NCI-H1436 treated with DMSO at 0.1 percent for 48 hours (cell line): Measurements from ENCODE around the gene IQGAP1.
A peak's percentile ranks its signal among the peaks of the same experiment; 100 is the strongest.
"Not testable (repeated sequence)": the region's sequence is repeated elsewhere in the genome, so short reads cannot be mapped to it uniquely, and the experiment has no call there.

Source experiments
- DNase-seq: peaks from one replicate; lab custom pipeline; 2025; lab: John Stamatoyannopoulos, UW

IQGAP1 gene, protein sequence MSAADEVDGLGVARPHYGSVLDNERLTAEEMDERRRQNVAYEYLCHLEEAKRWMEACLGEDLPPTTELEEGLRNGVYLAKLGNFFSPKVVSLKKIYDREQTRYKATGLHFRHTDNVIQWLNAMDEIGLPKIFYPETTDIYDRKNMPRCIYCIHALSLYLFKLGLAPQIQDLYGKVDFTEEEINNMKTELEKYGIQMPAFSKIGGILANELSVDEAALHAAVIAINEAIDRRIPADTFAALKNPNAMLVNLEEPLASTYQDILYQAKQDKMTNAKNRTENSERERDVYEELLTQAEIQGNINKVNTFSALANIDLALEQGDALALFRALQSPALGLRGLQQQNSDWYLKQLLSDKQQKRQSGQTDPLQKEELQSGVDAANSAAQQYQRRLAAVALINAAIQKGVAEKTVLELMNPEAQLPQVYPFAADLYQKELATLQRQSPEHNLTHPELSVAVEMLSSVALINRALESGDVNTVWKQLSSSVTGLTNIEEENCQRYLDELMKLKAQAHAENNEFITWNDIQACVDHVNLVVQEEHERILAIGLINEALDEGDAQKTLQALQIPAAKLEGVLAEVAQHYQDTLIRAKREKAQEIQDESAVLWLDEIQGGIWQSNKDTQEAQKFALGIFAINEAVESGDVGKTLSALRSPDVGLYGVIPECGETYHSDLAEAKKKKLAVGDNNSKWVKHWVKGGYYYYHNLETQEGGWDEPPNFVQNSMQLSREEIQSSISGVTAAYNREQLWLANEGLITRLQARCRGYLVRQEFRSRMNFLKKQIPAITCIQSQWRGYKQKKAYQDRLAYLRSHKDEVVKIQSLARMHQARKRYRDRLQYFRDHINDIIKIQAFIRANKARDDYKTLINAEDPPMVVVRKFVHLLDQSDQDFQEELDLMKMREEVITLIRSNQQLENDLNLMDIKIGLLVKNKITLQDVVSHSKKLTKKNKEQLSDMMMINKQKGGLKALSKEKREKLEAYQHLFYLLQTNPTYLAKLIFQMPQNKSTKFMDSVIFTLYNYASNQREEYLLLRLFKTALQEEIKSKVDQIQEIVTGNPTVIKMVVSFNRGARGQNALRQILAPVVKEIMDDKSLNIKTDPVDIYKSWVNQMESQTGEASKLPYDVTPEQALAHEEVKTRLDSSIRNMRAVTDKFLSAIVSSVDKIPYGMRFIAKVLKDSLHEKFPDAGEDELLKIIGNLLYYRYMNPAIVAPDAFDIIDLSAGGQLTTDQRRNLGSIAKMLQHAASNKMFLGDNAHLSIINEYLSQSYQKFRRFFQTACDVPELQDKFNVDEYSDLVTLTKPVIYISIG (N-terminal part only)

DNA sequence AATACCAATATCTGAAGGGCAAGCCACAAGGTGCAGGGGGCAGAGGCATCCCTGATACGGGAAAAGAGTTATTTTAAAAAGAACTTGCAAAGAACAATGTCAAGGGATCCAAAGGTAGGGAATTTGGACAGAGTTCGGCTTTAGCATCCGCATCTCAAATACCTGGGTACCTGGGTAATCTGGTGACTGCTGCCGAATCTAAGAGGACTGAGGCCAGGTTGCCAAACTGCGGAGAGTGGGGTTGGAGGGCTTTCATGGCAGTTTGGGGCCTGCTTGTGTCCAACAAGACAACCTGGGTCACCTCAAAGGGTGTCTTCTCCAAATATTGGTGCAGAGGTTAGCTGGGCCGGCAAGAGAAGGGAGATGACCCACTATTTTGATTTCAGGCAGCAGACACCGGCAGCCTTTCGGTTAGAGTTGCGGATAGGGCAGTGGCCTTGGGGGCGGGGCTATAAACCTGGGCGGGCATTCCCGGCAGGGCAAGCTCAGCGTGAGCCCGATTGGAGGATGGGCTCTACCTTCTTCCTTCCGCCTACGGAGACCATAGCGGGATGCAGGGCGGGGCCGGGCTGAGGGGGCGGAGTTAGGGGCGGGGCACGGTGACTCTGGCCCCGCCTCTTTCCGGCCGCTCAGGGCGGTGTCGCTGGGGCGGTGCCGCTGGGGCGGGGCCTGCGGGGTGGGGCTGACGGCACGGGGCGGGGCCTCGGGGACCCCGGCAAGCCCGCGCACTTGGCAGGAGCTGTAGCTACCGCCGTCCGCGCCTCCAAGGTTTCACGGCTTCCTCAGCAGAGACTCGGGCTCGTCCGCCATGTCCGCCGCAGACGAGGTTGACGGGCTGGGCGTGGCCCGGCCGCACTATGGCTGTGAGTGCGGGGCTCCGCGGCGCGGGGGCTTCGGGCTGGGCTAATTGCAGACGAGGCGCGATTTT lies at the start of gene IQGAP1:
IQGAP1 (plus strand) TSS at position 709 of the 928 bp plus-strand sequence; CDS start at position 809, 100 bp downstream.
- DNase-seq, result peak; percentile 79

DNA sequence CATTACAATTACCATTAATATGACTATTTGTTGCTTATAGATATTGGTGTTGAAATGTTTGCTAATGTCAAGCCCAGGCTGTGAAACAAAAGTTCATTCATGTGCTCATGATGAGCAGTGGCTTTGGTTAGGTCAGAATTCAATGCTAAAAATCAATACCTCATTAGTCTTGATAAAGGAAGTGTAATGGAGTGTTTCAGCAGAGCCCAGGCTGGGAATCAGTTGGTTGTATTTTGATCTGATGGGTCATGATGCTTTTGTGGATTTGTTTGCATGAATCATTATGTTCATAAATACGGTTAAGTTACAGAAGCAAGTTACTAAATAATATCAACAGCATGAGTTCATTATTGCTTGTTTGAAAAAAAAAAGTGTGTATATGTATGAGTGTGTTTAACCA lies 49.5 kb upstream of the IQGAP1 start:
- DNase-seq, result no peak

DNA sequence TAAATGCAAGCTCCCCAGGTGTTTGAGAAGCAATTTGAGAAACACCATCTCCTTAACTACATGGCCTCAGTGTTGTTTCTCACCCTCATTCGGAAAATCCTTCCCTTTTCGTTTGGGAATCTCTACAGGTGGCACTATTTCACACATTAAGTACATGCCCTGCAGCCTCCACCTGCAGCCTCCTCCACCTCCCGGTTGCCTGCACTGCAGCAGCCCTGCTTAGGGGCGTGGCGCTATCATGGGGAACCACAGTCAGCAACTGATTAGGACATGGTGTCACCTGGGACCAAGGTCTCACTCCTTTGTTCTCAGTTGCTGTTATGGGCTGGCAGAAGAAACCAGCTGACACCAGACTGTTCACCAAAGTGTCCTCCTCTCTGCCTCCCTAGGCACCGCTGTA lies 47.7 kb upstream of the IQGAP1 start:
- no peak for DNase-seq

DNA sequence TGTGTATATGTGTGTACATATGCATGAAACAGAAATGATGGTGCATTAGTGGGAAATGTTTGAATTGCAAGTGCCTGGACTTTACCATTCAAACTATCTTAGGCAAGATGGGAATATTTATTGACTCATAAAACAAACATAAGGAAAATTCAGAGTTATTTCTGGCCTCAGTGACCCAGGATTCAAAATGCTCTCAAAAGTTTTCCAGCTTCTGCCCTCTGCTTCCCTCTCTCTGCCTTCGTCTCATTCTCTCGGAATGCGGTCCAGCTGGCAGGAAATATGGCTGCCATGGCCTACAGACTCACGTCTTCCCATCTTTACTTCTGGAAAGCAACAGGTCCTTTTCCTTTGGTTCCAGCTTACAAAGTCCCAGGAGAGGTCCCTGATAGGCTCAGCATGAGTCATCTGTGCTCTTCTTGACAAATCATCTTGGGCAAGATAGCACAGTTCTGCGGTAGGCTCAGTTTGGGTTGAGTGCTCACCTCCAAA lies 44.7 kb upstream of the IQGAP1 start:
- DNase-seq, result no peak

DNA sequence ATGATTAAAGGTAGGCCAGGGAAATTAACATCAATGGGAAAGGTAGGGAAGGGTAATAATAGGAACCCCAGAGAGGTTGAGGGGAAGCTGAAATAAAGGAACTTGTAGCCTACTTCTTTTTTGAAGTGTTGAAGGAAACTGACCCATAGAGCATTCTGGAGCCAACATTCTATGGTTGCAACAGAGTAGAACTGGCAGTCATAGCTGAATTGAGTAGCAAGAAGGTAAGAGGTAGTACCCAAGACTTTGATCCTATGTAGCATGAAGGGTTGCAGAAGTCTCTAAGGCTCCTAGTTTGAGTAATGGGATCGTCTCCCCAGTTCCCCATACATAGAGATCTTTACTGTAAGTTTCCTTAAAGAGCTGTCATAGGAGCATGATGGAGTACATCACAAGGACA lies 43.4 kb upstream of the IQGAP1 start:
- DNase-seq, result no peak

DNA sequence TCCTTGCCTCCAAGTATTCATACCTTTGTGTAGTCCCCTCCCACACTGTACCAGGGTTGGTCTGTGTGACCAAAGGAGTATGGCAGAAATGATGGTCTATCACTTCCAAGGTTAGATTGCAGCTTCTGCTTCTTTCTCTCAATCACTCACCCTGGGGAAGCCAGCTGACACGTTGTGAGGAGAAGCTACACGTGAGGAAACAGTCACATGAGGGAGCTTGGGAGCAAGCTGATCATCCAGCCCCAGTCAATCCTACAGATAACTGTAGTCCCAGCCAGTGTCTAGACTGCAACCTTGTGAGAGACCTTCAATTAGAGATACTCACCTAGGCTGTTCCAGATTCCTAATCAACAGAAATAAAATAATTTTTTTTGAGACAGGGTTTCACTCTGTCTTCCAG lies 42.2 kb upstream of the IQGAP1 start:
- DNase-seq, result no peak

DNA sequence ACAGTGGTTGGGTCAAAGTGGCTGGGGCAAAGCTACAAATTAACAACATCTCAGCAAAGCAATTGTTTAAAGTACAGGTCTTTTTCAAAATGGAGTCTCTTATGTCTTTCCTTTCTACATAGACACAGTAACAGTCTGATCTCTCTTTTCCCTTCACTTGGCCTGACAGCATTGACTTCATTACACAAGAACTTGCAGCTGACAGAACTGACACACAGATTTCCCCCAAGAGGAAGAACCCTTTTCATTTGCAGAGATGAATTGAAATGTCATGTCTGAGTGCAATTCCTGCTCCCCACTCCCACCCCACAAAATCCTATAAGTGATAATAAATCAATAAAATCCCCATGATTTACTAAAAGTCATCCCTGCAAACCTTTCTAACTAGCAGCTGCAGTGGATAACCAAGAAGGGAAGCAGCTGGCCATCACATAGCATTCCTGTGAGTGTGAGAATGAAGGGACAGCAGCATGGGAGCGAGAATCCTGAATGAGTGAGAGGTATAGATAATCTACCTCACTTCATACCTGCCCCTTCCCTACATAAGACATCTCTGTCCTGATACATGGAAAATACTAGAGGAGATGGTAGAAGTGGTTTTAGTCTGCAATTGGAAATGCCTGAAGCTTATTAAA lies 40.5 kb upstream of the IQGAP1 start:
- not testable (repeated sequence) for DNase-seq

DNA sequence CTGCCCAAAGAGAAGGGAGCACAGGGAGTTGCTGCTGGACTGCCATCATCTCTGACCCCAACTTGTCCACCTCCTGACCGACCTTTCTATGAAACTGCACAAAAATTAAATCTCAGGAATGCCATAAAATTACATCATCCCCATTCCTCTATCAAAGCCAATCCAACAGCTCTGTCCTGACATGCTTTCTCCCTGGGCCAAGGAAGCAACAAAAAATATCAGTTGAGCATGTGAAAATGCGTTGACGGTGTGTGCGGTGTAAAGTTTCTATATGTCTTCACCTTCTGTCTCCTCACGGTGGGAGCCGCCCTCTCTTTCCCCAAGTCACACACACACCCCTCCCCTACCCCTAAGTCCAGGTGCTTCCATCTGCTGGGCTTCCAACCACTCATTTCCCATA lies 39.6 kb upstream of the IQGAP1 start:
- DNase-seq, result no peak

DNA sequence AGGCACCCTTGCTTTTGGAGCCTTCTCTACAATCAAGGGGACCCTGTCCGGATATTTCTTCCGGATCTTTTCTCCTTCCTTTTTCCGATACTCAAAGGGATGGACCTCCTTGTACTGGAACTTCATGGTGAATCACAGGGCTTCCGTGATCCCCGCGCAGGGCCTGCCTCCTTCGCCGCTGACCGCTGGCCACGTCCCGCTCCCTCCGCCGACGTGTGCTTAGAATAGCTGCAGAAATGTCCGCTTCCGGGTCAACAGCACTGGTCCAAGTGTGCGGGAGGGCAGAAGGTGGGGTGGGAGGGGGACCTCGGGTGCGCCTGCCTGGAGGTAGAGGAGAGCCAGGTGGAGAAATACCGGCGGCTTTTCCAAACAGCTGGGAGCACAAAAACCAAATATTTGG lies 39.0 kb upstream of the IQGAP1 start:
- DNase-seq, result no peak

DNA sequence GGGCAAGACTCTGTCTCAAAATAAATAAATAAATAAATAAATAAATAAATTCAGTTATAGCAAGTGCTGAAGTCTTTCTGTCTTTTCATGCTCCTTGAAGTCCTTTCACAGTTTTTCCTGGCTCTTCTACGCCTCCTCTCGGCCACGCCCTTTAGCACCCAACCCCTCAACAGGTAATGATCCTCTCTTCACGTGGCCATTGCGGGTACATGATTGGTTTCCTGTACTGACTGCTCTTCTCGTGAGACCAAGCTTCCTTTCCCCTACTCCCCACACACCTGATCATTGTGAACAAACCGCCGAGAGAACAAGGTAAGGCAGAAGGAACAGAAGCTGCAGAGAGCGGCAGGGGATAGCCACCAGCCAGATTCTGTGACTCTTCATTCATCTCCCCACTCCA lies 38.2 kb upstream of the IQGAP1 start:
- DNase-seq, result no peak

DNA sequence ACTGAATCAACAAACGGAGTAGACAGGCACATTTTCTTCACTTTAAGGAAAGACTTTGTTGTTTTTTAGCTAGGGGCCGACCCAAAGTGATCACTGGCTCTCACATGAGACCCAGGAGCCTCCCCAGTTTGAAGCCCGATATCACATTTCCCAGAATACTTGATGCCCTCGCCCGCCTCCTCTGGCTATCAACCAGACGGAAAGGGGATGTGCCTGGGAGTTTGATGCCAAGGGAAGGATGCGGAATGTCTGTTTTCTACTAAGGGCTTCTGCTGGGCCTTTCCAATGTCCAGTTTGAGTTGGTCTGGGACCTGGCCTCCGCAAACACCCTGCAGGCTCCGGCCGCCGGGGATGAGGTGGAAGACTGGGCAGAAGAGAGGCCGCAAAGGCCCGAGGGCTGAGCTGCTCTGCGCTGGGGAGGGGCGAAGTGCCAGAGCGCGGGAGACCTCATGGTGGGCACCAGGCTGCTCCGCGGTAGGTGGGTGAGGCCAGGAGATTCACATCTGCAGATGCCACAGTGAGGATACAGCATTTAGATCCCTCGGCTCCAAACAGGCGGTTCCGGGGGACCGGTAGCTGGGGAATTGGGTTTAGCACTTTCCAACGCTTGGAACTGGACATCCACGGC lies 36.4 kb upstream of the IQGAP1 start:
- DNase-seq, result no peak

DNA sequence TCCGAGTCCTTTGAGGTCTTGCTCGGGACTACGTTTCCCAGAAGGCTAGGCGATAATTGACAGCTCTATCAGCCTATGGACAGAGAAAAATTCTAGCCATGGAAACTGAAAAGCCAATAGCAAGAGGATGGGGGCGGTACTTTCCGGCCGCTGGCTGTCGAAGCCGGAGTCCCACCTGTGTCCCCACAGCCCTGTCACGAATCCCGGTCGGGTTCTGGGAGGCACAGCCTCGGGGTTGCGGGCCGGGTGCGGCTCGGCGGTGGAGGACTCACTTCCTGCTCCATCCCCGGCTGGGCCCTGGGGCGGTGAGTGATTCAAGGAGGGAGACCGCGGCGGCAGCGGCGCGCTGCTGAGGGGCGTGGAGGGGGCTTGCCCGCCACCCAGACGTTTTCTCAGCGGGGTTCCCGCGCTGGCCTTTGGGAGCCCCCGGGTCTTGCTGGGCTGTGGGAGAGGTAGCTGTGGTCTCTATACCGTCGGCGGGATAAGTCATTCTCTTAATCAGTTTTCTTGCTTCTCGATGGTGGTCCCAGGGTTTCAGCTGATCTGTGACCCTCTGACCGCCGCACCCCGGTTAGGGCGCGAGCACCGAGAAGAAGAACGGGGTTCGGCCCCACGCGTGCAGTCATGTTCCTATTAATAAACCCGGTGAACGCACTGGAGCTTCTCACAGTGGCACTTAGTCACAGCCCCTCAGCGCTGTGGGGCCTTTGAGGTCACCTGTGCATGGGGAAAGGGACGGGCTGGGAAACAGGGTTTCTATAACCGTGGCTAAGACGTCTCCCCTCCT lies 35.7 kb upstream of the IQGAP1 start, which contains the start of gene ZNF774:
ZNF774 (plus strand) TSS at position 178 of the 787 bp plus-strand sequence. CDS start 2,377 bp downstream, outside the sequence.
- DNase-seq, result peak; percentile 80

DNA sequence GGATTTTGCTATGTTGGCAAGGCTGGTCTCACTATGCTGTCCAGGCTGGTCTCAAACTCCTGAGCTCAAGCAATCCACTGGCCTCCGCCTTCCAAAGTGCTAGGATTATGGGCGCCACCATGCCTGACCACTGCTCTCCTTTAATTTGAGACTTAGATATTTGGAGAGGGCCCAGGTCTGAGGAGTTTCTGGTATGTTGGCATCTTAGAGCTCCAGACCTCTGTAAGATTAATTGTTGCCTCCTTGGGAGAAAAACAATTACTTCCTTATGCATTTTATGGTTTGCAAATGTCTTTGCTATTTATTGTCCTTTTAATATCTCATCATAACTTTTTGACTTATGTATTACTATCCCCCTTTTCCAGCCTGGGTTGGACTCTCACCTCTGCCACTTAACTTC lies 33.1 kb upstream of the IQGAP1 start:
- DNase-seq, result no peak

DNA sequence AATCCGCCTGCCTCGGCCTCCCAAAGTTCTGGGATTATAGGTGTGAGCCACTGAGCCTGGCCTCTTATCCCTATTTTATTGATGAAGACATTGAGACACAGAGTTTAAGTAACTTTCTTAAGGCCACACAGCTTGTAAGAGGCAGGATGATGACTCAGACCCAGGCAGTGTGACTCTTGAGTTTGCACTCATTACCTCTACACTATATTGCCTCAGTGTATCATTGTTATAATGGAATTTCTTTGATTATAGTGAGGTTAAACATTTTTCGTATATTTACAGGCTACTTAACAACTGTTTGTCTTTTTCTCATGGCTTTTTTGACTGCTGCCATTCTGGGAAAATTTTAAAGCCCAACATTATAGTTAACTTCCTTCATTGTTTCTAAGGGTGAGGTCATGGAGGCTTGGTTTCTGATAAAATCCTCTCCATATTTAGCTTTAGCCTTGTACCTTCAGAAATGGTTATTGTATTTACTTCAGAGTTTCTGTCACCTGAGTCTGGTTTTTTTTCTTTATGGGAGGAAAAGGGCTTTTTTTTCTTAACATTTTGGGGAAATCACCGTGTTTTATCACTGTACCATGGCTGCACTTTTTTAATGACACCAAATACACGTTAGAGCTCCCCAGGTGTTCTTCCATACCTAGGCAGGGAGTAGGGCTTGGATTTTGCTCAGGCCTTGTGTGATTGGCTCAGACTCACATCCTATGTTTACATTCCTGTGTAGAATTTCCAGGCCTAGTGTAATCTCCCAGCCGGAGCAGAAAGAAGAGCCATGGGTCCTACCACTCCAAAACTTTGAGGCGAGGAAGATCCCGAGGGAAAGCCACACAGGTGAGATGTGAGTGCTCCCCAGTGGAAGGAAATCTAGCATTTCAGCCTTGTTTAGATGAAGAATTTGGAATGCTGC lies 29.7 kb upstream of the IQGAP1 start:
- no peak for DNase-seq

DNA sequence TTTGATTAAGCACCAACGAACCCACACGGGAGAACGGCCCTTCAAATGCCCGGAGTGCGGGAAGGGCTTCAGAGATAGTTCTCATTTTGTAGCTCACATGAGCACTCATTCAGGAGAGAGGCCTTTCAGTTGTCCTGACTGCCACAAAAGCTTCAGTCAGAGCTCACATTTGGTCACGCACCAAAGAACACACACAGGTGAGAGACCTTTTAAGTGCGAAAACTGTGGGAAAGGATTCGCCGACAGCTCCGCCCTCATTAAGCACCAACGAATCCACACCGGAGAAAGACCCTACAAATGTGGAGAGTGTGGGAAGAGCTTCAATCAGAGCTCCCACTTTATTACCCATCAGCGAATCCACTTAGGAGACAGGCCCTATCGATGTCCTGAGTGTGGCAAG lies 27.3 kb upstream of the IQGAP1 start:
- DNase-seq, result no peak

DNA sequence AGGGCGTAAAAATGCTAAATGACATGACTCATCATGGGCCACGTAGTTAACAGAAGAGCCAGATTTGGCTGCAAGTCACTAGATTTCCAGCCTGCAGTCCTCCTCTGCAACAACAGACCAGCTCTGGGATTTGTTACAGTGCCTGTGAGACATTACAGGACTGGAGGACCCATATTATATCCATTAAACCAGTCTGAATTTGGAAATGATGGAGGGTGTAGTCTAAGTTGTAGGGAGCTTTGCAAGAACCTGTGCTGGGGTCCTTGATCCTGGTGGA lies 25.2 kb upstream of the IQGAP1 start:
- DNase-seq, result no peak

DNA sequence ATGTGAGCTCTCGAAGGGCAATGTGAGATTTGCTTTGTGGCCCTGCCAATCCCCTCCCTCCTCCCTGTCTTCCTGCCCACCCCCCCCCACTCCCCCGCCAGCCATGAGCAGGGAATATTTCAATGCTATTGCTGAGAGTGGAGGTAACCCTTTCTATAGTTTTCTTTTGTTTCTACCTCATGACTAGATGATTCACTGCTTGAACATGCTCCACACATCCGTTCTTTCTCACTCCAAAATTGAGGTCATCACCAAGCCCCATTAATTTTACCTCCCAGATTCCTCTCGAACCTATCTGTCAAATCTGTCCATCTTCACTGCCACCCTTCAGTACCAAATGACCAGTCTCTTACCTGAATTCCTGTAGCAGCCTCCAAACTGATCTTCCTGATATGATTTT lies 23.8 kb upstream of the IQGAP1 start:
- no peak for DNase-seq

DNA sequence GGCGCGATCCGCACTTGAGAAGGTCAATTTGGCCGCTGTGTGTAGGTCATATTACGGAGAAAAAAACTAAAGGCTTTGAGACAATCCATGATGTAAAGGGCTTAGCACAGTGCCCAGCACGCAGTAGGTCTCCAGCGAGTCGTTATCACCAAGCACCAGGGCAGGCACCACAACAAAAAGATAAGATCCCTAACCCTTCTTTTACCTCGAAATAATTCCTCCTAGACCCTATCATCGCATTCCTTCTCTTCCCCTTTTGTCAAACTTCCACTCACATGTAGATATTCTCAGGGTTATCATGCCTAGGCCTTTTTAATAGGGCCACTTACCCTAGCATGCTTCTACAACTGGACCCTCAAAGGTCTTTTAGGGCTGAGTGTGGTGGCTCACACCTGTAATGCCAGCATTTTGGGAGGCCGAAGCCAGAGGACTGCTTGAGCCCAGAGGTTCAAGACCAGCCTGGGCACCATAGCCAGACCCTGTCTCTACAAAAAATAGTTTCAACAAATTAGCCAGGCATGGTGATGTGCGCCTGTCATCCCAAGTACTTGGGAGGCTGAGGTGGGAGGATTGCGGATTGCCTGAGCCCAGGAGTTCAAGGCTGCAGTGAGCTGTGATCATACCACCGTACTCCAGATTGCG lies 22.5 kb upstream of the IQGAP1 start:
- no peak for DNase-seq
